Upper lobe of left lung (tissue), 6 donors: ENCODE data around the gene MTMR1. TPM values are rescaled to one million over a fixed set of nuclear protein-coding genes. Genes with fewer than 3 reads are reported as not detected.

Experiments
- ATAC-seq, 2 donors: fragments of 200-7000 bp; cut with Tn5 transposase; one replicate each; pipeline ENCODE4 v1.9.1; 2022; ENCODE audit warnings: mild to moderate bottlenecking in 2 of 2, moderate library complexity in 2 of 2; ENCODE audit not compliant: low FRiP score in 2 of 2
- DNase-seq, 2 donors: peaks; one replicate each; pipeline ENCODE4 v3.0.0-alpha.2; 2019 to 2020
- H3K27ac ChIP-seq, 4 donors: fragments of 200-600 bp; sonication (generic); one replicate each; pipeline ENCODE4 v1.5.1; 2016 to 2019
- H3K27me3 ChIP-seq, 4 donors: fragments of 200-600 bp; sonication (generic); one replicate each; pipeline ENCODE4 v1.5.1; 2017 to 2019
- H3K36me3 ChIP-seq, 4 donors: fragments of 200-600 bp; sonication (generic); one replicate each; pipeline ENCODE4 v1.5.1; 2016 to 2019
- H3K4me1 ChIP-seq, 4 donors: fragments of 200-600 bp; sonication (generic); one replicate each; pipeline ENCODE4 v1.5.1; 2018 to 2019
- H3K4me3 ChIP-seq, 4 donors: fragments of 200-600 bp; sonication (generic); one replicate each; pipeline ENCODE4 v1.5.1; 2017 to 2019; ENCODE audit warnings: mild to moderate bottlenecking in 2 of 4, moderate library complexity in 1 of 4
- H3K9me3 ChIP-seq, 4 donors: fragments of 200-600 bp; sonication (generic); one replicate each; pipeline ENCODE4 v1.5.1; 2018 to 2019
- EP300 ChIP-seq, 4 donors: sonication (generic); formaldehyde crosslinking; IDR thresholded peaks; one replicate each; pipeline ENCODE4 v1.5.1; 2017; ENCODE audit warnings: antibody characterized with exemption in 4 of 4, control low read depth in 2 of 4
- POLR2A ChIP-seq, 4 donors: fragments of 450-650 bp; IDR thresholded peaks; one replicate each; pipeline ENCODE4 v1.5.1; 2016 to 2017; ENCODE audit warnings: antibody characterized with exemption in 4 of 4, mild to moderate bottlenecking in 2 of 4
- POLR2AphosphoS5 ChIP-seq, 2 donors: sonication (generic); formaldehyde crosslinking; IDR thresholded peaks; one replicate each; pipeline ENCODE4 v1.5.1; 2017; ENCODE audit warnings: antibody characterized with exemption in 2 of 2
- WGBS, 2 donors: methylation state at CpG; one replicate each; pipeline ENCODE4 v1.1.5; 2017 to 2018; 5-methylcytosine and 5-hydroxymethylcytosine counted together
- total RNA-seq, 6 donors: library from RNA; depleted of rRNA in 4 of 6; stranded (reverse); fragments of >200 nt in 4 of 6; gene quantifications; one replicate each; pipeline versions ENCODE4 v1.1.0 to v1.2.1, GENCODE V29; 2016 to 2021
- TF ChIP-seq, protein P1 (sequence below), 6 experiments: fragments of 450-650 bp in 4 of 6; fragments of 200-600 bp in 2 of 6; sonication (generic) in 2 of 6; IDR thresholded peaks; one replicate each; pipeline ENCODE4 v1.5.1; 2016 to 2019; ENCODE audit warnings: antibody characterized with exemption in 6 of 6
- donor health status: DM: no; HTN: no; CAD: no; lungs with moderate emphysema.
- donor health status: DM: no; HTN: yes; CAD: no; lungs with severe emphysema.

MTMR1 gene
- total RNA-seq, 6 donors from 2014 or later: 10.9 to 24.6 (median 20.8) TPM

DNA sequence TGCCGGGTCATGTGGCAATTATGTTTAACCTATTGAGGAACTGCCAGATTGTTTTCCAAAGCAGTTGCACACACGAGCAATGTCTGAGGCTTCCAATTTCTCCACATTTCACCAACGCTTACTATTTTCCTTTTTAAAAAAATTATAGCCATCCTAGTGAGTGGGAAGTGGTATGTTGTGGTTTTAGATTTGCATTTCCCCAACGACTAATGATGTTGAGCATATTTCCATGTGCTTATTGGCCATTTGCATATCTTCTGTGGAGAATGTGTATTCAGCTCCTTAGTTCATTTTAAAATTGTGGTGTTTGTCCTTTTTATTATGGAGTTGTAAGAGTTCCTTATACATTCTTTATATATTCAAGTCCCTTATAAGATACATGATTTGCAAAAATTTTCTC is 60.2 kb downstream of the MTMR1 start:
- no peak for ATAC-seq
- Histone ChIP-seq H3K4me3 (no peak overlapping the region), H3K27me3 (no peaks in the 10 kb centered on the region), H3K27ac (no peak overlapping the region), H3K36me3 (peaks cover 0 to 39% (median 5%) of the 10 kb centered on the region in 4 donors), H3K4me1 (no peaks in the 10 kb centered on the region), H3K9me3 (no peaks in the 10 kb centered on the region)
- WGBS, 2 donors: 73 to 74% methylated on average over 4 of the region's 4 CpGs
- TF ChIP-seq EP300 (IDR thresholded peaks at IDR 0.05) (no peak), POLR2A (IDR thresholded peaks at IDR 0.05) (no peak), POLR2AphosphoS5 (IDR thresholded peaks at IDR 0.05) (no peak)
- no peak for DNase-seq

DNA sequence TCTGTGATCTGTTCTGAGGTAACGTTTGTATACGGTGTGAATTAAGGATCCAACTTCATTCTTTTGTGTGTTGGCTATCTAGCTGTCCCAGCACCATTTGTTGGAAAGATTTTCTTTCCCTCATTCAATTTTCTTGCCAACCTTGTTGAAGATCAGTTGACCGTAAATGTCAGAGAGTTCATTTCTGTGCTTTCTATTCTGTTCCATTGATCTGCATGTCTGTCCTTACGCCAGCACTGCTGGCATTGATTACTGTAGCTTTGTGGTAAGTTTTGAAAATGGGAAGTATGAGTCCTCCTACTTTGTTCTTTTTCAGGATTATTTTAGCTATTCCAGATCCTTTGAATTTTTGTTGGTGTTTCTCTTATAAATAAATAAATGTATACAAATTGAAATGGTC is 60.8 kb downstream of the MTMR1 start:
- Histone ChIP-seq H3K4me3 (no peak overlapping the region), H3K4me1 (no peaks in the 10 kb centered on the region), H3K9me3 (no peaks in the 10 kb centered on the region), H3K27ac (no peak overlapping the region), H3K36me3 (peaks cover 0 to 39% (median 5%) of the 10 kb centered on the region in 4 donors), H3K27me3 (no peaks in the 10 kb centered on the region)
- 96% methylated on average over 4 of the region's 4 CpGs for WGBS, 2 donors
- no peak for DNase-seq
- TF ChIP-seq POLR2AphosphoS5 (IDR thresholded peaks at IDR 0.05): no peak
- TF ChIP-seq POLR2A (IDR thresholded peaks at IDR 0.05): no peak
- TF ChIP-seq, protein P1, sequence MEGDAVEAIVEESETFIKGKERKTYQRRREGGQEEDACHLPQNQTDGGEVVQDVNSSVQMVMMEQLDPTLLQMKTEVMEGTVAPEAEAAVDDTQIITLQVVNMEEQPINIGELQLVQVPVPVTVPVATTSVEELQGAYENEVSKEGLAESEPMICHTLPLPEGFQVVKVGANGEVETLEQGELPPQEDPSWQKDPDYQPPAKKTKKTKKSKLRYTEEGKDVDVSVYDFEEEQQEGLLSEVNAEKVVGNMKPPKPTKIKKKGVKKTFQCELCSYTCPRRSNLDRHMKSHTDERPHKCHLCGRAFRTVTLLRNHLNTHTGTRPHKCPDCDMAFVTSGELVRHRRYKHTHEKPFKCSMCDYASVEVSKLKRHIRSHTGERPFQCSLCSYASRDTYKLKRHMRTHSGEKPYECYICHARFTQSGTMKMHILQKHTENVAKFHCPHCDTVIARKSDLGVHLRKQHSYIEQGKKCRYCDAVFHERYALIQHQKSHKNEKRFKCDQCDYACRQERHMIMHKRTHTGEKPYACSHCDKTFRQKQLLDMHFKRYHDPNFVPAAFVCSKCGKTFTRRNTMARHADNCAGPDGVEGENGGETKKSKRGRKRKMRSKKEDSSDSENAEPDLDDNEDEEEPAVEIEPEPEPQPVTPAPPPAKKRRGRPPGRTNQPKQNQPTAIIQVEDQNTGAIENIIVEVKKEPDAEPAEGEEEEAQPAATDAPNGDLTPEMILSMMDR (IDR thresholded peaks at IDR 0.05): no peak
- no peak for TF ChIP-seq EP300 (IDR thresholded peaks at IDR 0.05)
- no peak for ATAC-seq

DNA sequence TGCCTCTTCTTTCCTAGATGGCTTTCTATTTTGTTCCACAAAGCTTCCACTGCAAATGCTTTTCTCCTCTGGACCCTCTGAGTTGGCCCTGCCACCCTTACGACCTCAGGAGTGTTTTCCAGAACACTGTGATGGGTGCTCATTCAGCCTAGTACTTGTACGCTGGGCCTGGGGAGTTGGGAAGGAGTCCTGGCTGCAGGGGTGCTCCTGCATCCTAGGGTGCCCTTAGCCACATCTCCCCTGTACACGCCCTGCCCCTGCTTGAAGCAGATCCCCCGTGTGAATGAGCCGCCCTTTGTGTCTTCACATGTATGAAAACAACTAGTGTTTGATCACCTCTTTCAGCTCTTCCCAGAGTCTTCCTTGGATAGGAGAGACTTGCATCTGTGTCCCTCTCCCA is 64.2 kb downstream of the MTMR1 start:
- Histone ChIP-seq H3K36me3 (peaks cover 0 to 24% (median 6%) of the 10 kb centered on the region in 4 donors), H3K27me3 (no peaks in the 10 kb centered on the region), H3K4me1 (no peaks in the 10 kb centered on the region), H3K4me3 (no peak overlapping the region), H3K27ac (no peak overlapping the region), H3K9me3 (no peaks in the 10 kb centered on the region)
- TF ChIP-seq POLR2A (IDR thresholded peaks at IDR 0.05) (no peak), POLR2AphosphoS5 (IDR thresholded peaks at IDR 0.05) (no peak), EP300 (IDR thresholded peaks at IDR 0.05) (no peak)
- TF ChIP-seq, protein P1 (IDR thresholded peaks at IDR 0.05): no peak
- 84 to 96% methylated on average over 4 to 5 of the region's 5 CpGs for WGBS, 2 donors
- ATAC-seq: no peak
- DNase-seq: no peak

DNA sequence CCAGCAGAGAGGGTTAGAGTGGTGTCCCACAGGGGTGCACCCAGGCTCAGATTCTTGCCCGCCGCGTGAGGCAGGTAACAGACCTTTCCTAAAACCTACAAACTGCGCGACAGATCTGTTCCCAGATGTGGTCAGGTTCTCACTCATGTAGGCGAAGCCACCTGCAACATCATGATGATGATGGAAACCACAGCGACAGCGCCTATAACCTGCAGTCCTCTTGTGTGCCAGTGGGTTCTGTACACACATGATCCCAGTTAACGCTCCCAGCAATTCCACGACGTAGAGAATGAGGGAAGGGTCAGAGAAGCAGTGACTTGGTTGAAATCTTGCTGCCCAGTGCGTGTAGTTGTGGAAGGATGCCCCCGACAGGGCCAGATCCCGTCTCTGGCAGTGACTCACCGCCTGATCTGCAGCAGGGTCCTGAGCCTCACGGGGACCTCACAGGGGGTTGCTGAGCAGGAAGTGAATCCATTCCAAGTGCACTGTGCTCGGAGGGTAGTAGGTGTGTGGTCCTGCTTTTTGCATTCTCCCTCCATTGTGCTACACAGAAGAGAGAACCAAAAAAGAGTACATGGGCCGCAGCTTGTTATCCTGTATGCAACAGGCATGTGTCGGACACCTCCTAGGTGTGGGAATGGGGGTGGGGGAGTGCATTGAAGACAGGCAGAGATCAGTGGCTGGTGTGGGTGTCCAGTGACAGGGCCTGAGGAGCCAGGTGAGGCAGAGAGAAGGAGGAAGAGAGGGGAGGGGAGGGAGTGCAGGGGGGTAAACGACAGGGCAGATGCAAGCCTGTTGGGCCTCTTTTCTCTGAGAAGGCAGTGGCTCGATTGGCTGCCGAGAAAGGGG is 66.6 kb downstream of the MTMR1 start:
- no peak for DNase-seq
- 87 to 91% methylated on average over 12 to 22 of the region's 22 CpGs for WGBS, 2 donors
- ATAC-seq: no peak
- Histone ChIP-seq H3K9me3 (no peaks in the 10 kb centered on the region), H3K36me3 (peaks cover 0 to 17% (median 6%) of the 10 kb centered on the region in 4 donors), H3K27ac (no peak overlapping the region), H3K4me3 (no peak overlapping the region), H3K27me3 (no peaks in the 10 kb centered on the region), H3K4me1 (no peaks in the 10 kb centered on the region)
- TF ChIP-seq, protein P1 (IDR thresholded peaks at IDR 0.05): no peak
- no peak for TF ChIP-seq POLR2A (IDR thresholded peaks at IDR 0.05)
- TF ChIP-seq POLR2AphosphoS5 (IDR thresholded peaks at IDR 0.05): no peak
- no peak for TF ChIP-seq EP300 (IDR thresholded peaks at IDR 0.05)

DNA sequence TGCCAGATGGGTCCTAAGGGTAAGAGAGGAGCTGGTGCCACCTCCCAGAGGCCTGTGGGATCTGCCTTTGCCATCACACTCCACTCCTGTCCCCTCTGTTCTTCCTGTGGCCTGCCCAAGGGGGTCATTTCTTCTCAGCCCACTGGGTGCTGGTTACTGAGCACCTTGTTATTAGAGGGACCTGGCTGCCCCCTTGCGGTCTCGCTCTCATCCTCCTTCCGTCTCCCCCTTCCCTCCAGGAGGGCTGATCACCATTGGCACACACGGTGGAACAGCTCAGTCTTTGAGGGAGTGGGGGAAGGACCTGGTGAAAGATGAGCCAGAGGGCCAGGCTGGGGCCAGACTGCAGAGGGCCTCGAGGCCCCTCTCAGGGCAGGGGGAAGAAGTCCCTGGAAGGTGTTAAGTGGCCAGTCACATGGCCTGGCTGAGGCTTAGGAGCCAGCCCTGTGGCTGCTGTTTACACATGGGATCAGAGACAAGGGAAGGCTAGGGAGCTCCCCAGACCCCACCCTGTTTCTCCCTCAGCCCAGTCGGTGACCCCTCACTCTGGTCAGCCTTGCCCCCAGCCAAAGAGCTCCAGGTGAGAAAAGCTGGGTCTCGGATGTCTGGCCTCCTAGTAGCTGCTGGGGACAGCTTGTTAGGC is 68.1 kb downstream of the MTMR1 start:
- ATAC-seq (no peak), DNase-seq (no peak)
- Histone ChIP-seq H3K36me3 (peaks cover 0 to 19% (median 5%) of the 10 kb centered on the region in 4 donors), H3K4me3 (no peak overlapping the region), H3K27me3 (no peaks in the 10 kb centered on the region), H3K9me3 (no peaks in the 10 kb centered on the region), H3K4me1 (no peaks in the 10 kb centered on the region), H3K27ac (no peak overlapping the region)
- WGBS, 2 donors: 63% methylated on average over 7 of the region's 7 CpGs; no CpG with 5 or more reads in 1 of the 2 donors
- no peak for TF ChIP-seq POLR2AphosphoS5 (IDR thresholded peaks at IDR 0.05)
- TF ChIP-seq POLR2A (IDR thresholded peaks at IDR 0.05): no peak
- TF ChIP-seq, protein P1 (IDR thresholded peaks at IDR 0.05): no peak
- no peak for TF ChIP-seq EP300 (IDR thresholded peaks at IDR 0.05)
